ENCODE results near the gene CELA2B. TPM values are rescaled to one million over a fixed set of nuclear protein-coding genes. Genes with fewer than 3 reads are reported as not detected.
A peak's percentile ranks its signal among the peaks of the same experiment; 100 is the strongest.

Gene CELA2B
- total and polyA plus RNA-seq, 9 of the 15 experiments (the other 6 are each of a cell fraction or from before 2014, with no cell fraction given), result 0.25 to 2.1 (median 0.38) TPM; not detected in 5

- TF ChIP-seq, protein P1, sequence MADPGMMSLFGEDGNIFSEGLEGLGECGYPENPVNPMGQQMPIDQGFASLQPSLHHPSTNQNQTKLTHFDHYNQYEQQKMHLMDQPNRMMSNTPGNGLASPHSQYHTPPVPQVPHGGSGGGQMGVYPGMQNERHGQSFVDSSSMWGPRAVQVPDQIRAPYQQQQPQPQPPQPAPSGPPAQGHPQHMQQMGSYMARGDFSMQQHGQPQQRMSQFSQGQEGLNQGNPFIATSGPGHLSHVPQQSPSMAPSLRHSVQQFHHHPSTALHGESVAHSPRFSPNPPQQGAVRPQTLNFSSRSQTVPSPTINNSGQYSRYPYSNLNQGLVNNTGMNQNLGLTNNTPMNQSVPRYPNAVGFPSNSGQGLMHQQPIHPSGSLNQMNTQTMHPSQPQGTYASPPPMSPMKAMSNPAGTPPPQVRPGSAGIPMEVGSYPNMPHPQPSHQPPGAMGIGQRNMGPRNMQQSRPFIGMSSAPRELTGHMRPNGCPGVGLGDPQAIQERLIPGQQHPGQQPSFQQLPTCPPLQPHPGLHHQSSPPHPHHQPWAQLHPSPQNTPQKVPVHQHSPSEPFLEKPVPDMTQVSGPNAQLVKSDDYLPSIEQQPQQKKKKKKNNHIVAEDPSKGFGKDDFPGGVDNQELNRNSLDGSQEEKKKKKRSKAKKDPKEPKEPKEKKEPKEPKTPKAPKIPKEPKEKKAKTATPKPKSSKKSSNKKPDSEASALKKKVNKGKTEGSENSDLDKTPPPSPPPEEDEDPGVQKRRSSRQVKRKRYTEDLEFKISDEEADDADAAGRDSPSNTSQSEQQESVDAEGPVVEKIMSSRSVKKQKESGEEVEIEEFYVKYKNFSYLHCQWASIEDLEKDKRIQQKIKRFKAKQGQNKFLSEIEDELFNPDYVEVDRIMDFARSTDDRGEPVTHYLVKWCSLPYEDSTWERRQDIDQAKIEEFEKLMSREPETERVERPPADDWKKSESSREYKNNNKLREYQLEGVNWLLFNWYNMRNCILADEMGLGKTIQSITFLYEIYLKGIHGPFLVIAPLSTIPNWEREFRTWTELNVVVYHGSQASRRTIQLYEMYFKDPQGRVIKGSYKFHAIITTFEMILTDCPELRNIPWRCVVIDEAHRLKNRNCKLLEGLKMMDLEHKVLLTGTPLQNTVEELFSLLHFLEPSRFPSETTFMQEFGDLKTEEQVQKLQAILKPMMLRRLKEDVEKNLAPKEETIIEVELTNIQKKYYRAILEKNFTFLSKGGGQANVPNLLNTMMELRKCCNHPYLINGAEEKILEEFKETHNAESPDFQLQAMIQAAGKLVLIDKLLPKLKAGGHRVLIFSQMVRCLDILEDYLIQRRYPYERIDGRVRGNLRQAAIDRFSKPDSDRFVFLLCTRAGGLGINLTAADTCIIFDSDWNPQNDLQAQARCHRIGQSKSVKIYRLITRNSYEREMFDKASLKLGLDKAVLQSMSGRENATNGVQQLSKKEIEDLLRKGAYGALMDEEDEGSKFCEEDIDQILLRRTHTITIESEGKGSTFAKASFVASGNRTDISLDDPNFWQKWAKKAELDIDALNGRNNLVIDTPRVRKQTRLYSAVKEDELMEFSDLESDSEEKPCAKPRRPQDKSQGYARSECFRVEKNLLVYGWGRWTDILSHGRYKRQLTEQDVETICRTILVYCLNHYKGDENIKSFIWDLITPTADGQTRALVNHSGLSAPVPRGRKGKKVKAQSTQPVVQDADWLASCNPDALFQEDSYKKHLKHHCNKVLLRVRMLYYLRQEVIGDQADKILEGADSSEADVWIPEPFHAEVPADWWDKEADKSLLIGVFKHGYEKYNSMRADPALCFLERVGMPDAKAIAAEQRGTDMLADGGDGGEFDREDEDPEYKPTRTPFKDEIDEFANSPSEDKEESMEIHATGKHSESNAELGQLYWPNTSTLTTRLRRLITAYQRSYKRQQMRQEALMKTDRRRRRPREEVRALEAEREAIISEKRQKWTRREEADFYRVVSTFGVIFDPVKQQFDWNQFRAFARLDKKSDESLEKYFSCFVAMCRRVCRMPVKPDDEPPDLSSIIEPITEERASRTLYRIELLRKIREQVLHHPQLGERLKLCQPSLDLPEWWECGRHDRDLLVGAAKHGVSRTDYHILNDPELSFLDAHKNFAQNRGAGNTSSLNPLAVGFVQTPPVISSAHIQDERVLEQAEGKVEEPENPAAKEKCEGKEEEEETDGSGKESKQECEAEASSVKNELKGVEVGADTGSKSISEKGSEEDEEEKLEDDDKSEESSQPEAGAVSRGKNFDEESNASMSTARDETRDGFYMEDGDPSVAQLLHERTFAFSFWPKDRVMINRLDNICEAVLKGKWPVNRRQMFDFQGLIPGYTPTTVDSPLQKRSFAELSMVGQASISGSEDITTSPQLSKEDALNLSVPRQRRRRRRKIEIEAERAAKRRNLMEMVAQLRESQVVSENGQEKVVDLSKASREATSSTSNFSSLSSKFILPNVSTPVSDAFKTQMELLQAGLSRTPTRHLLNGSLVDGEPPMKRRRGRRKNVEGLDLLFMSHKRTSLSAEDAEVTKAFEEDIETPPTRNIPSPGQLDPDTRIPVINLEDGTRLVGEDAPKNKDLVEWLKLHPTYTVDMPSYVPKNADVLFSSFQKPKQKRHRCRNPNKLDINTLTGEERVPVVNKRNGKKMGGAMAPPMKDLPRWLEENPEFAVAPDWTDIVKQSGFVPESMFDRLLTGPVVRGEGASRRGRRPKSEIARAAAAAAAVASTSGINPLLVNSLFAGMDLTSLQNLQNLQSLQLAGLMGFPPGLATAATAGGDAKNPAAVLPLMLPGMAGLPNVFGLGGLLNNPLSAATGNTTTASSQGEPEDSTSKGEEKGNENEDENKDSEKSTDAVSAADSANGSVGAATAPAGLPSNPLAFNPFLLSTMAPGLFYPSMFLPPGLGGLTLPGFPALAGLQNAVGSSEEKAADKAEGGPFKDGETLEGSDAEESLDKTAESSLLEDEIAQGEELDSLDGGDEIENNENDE (IDR thresholded peaks at IDR 0.05; ENCODE audit: low read depth, low read length), result no peak
- no peak for TF ChIP-seq NCOA1 (IDR thresholded peaks at IDR 0.05; ENCODE audit: low read depth)
- TF ChIP-seq PHF20 (IDR thresholded peaks at IDR 0.05; ENCODE audit: partially characterized antibody), result no peak
- no peak for TF ChIP-seq U2AF1 (optimal IDR thresholded peaks at IDR 0.05; ENCODE audit: low read depth, low read length)
- TF ChIP-seq, protein P2, sequence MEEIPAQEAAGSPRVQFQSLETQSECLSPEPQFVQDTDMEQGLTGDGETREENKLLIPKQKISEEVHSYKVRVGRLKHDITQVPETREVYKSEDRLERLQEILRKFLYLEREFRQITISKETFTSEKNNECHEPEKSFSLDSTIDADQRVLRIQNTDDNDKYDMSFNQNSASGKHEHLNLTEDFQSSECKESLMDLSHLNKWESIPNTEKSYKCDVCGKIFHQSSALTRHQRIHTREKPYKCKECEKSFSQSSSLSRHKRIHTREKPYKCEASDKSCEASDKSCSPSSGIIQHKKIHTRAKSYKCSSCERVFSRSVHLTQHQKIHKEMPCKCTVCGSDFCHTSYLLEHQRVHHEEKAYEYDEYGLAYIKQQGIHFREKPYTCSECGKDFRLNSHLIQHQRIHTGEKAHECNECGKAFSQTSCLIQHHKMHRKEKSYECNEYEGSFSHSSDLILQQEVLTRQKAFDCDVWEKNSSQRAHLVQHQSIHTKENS (CRISPR knock-in tag; IDR thresholded peaks at IDR 0.05), result no peak
- TF ChIP-seq, protein P3, sequence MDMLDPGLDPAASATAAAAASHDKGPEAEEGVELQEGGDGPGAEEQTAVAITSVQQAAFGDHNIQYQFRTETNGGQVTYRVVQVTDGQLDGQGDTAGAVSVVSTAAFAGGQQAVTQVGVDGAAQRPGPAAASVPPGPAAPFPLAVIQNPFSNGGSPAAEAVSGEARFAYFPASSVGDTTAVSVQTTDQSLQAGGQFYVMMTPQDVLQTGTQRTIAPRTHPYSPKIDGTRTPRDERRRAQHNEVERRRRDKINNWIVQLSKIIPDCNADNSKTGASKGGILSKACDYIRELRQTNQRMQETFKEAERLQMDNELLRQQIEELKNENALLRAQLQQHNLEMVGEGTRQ (CRISPR knock-in tag; IDR thresholded peaks at IDR 0.05), result peak; percentile 66
- no peak for TF ChIP-seq ZNF134 (CRISPR knock-in tag; conservative IDR thresholded peaks at IDR 0.05)
- TF ChIP-seq MEF2A (IDR thresholded peaks at IDR 0.05; ENCODE audit: control insufficient read depth, low read depth, low read length), result no peak
- TF ChIP-seq, protein P4, sequence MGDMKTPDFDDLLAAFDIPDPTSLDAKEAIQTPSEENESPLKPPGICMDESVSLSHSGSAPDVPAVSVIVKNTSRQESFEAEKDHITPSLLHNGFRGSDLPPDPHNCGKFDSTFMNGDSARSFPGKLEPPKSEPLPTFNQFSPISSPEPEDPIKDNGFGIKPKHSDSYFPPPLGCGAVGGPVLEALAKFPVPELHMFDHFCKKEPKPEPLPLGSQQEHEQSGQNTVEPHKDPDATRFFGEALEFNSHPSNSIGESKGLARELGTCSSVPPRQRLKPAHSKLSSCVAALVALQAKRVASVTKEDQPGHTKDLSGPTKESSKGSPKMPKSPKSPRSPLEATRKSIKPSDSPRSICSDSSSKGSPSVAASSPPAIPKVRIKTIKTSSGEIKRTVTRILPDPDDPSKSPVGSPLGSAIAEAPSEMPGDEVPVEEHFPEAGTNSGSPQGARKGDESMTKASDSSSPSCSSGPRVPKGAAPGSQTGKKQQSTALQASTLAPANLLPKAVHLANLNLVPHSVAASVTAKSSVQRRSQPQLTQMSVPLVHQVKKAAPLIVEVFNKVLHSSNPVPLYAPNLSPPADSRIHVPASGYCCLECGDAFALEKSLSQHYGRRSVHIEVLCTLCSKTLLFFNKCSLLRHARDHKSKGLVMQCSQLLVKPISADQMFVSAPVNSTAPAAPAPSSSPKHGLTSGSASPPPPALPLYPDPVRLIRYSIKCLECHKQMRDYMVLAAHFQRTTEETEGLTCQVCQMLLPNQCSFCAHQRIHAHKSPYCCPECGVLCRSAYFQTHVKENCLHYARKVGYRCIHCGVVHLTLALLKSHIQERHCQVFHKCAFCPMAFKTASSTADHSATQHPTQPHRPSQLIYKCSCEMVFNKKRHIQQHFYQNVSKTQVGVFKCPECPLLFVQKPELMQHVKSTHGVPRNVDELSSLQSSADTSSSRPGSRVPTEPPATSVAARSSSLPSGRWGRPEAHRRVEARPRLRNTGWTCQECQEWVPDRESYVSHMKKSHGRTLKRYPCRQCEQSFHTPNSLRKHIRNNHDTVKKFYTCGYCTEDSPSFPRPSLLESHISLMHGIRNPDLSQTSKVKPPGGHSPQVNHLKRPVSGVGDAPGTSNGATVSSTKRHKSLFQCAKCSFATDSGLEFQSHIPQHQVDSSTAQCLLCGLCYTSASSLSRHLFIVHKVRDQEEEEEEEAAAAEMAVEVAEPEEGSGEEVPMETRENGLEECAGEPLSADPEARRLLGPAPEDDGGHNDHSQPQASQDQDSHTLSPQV (IDR thresholded peaks at IDR 0.05), result no peak
Measured at GRCh38 chr1:15465674-15466073, 10.2 kb upstream of the CELA2B start (continued).
